ENCODE results near the gene C1orf226.

GRCh38 chr1:162353702-162354101 lies 27.8 kb upstream of the C1orf226 start:
- TF ChIP-seq CTCF (IDR thresholded peaks at IDR 0.05) (no peak), POLR2A (IDR thresholded peaks at IDR 0.05) (no peak)

Measured in vagina (tissue), 2 donors.